Coronary artery (tissue), 2 donors: Measurements from ENCODE around the gene USP32.
"Not testable (repeated sequence)": the region's sequence is repeated elsewhere in the genome, so short reads cannot be mapped to it uniquely, and the experiment has no call there.

Experiments
- DNase-seq: peaks from one replicate; pipeline ENCODE4 v3.0.0-alpha.2; 2017; ENCODE audit warnings: low spot score
- H3K27ac ChIP-seq, 2 donors: fragments of 200-600 bp; sonication (generic); one replicate each; pipeline ENCODE4 v1.5.1; 2016 to 2019
- H3K4me3 ChIP-seq: fragments of 200-600 bp; sonication (generic); 2 replicates; pipeline ENCODE4 v1.5.1; 2016; ENCODE audit warnings: mild to moderate bottlenecking, moderate library complexity
- TF ChIP-seq, protein P1 (sequence below): fragments of 200-600 bp; sonication (generic); IDR thresholded peaks from one replicate; pipeline ENCODE4 v1.5.1; 2019; ENCODE audit warnings: antibody characterized with exemption

The USP32 gene

DNA sequence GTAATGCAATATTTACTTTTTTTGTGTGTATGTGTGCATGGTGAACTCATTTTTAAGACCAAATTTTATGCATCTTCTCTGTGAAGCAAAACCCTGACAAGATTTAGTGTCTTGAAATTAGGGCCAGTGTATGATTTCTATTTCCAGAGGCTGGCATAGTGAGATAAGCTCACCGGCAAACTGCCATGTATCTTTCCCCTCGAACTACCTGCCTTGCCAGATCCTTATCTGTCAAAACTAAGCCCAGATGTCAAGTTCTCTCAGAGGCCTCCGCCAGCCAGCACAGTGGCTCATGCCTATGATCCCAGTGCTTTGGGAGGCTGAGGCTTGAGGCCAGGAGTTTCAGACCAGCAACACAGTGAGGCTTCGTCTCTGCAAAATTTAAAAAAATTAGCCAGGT lies 10.0 kb downstream of the USP32 start:
- TF ChIP-seq, protein P1, sequence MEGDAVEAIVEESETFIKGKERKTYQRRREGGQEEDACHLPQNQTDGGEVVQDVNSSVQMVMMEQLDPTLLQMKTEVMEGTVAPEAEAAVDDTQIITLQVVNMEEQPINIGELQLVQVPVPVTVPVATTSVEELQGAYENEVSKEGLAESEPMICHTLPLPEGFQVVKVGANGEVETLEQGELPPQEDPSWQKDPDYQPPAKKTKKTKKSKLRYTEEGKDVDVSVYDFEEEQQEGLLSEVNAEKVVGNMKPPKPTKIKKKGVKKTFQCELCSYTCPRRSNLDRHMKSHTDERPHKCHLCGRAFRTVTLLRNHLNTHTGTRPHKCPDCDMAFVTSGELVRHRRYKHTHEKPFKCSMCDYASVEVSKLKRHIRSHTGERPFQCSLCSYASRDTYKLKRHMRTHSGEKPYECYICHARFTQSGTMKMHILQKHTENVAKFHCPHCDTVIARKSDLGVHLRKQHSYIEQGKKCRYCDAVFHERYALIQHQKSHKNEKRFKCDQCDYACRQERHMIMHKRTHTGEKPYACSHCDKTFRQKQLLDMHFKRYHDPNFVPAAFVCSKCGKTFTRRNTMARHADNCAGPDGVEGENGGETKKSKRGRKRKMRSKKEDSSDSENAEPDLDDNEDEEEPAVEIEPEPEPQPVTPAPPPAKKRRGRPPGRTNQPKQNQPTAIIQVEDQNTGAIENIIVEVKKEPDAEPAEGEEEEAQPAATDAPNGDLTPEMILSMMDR, result no peak
- no peak overlapping the region for H3K4me3 ChIP-seq
- H3K27ac ChIP-seq, result no peak overlapping the region
- no peak for DNase-seq

DNA sequence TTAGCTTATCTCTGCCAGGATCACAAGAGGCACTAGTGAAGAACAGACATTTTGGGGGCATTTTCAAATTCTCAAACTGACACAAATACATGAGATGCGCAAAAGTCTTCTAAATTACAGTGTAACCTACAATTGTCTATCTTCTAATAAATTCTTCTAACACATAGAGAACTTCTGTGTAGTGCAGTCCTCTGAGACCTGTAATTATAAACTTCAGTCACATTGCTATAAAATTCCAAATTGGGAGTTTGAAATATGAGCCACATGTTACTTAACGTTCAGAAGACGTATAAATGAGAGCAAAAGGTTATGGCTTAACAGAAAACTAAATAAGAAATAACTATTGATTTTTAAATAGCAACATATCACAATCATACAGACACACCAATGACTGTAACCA lies 12.5 kb downstream of the USP32 start:
- DNase-seq, H3K4me3 ChIP-seq, H3K27ac ChIP-seq: not testable (repeated sequence)

DNA sequence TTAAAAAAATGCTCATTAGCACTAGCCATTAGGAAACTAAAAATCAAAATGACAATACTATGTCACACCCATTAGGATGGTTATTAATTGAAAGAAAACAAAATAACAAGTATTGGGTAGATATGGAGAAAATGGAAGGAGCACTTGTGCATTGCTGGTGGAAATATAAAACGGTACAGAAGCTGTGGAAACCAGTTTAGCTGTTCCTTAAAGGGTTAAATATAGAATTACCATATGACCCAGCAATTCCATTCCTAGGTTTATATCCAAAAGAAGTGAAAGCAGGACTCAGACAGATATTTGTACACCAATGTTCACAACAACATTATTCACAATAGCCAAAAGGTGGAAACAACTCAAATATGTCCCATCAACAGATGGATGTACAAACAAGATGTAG lies 13.7 kb downstream of the USP32 start:
- H3K27ac ChIP-seq, DNase-seq, H3K4me3 ChIP-seq: not testable (repeated sequence)

DNA sequence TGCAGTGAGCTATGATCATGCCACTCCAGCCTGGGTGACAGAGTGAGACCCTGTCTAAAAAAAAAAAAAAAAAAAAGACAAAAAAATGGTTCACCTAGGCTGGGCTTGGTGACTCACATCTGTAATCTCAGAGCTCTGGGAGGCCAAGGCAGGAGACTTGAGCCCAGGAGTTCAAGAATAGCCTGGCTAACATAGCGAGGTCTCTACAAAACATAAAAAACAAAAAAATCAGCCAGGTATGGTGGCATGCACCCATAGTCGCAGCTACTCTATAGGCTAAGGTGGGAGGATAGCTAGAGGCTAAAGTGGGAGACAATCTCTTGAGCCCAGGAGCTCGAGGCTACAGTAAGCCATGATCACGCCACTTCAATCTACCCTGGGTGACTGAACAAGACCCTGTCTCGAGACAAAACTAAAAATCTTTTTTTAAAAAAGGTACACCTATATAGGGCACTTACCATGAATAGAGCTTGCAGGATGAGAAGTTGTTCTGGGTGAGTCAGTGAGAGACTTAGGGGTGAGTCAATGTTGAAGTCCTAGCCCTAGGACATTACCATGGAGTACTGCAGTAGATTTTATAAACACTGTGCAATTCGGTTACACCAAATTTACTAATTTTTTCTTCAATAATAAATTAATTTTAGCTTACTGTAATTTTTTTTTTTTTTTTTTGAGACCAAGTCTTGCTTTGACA lies 19.0 kb downstream of the USP32 start:
- no peak overlapping the region for H3K4me3 ChIP-seq
- TF ChIP-seq, protein P1, result no peak
- no peak overlapping the region for H3K27ac ChIP-seq
- DNase-seq, result no peak

DNA sequence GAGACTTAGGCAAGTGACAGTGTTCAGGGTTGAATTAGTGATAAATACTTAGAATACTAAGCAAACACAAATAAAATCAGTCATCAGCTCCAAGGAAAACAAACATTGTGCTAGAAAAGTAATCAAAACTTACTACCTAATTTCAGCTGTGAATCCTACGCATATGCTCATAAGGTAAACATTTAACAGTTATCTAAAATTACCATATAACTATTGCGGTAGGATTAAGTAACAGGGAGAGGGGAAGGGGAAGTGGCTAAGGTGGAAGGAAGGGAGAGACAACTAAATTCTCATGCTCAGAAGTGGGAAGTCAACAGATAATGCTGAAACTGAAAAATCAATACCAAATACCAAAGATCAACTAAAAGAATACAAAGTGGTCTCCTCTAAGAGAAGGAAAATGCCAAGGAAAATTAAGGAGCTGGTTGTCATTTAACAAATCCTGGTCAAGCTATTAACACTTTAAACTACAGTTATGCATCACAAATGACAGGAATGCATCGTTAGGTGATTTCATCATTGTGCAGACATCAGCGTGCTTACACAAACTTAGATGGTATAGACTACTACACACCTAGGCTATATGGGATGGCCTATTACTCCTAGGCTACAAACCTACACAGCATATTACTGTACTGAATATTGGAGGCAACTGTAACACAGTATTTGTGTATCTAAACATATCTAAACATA lies 20.0 kb downstream of the USP32 start:
- no peak for DNase-seq
- H3K27ac ChIP-seq, result no peak overlapping the region
- H3K4me3 ChIP-seq, result no peak overlapping the region
- TF ChIP-seq, protein P1, result no peak

DNA sequence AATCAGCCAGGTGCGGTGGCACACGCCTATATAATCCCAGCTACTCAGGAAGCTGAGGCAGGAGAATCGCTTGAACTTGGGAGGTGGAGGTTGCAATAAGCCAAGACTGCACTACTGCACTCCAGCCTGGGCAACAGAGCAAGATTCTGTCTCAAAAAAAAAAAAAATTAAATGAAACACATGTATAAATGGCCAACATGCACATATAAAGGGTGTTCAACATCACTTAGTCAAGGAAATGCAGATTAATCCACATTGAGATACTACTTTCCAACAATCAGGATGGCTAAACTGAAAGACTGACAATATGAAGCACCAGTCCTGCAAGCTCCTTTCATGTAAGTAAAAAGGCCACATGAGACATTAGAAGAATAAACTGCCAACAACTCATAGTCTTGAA lies 20.5 kb downstream of the USP32 start:
- no peak overlapping the region for H3K4me3 ChIP-seq
- TF ChIP-seq, protein P1, result no peak
- no peak overlapping the region for H3K27ac ChIP-seq
- no peak for DNase-seq

DNA sequence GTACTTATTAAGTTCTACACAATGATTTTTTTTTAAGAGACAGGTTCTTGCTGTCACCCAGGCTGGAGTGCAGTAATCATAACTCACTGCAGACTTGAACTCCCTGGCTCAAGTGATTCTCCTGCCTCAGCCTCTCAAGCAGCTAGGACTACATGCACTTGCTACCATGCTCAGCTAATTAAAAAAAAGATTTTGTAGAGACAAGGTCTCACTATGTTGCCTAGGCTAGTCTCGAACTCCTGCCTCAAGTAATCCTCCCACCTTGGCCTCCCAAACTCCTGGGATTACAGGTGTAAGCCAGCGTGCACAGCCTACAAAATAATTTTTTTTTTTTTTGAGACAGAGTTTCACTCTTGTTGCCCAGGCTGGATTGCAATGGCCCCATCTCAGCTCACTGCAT lies 22.2 kb downstream of the USP32 start:
- TF ChIP-seq, protein P1, result no peak
- Histone ChIP-seq H3K27ac (no peak overlapping the region), H3K4me3 (no peak overlapping the region)
- DNase-seq, result no peak

DNA sequence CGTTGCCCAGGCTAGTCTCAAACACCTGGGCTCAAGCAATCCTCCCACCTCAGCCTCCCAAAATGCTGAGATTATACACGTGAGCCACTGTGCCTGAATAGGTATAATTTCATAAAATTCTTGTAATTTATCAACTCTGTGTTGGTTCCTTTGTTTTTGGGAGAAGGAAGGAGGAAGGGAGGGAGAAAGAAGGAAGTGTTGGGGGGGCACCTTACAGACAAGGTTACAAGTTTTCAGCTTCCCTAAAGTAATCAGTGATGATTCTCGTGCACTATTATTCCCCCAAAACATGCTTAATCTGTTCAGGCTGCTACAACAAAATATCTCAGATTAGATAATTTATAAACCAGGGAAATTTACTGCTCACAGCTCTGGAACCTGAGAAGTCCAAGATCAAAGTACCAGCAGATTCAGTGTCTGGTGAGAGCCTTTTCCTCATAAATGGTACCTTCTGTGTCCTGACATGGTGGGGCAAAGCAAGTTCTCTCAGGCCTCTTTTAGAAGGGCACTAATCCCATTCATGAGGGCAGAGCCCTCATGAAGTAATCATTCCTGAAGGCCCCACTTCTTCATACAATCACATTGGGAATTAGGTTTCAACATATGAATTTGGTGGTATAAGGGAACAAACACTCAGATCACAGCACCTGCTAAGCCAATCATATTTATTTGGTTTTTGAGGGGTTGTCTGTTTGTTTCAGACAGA lies 28.1 kb downstream of the USP32 start:
- DNase-seq, result no peak
- TF ChIP-seq, protein P1, result no peak
- no peak overlapping the region for H3K4me3 ChIP-seq
- no peak overlapping the region for H3K27ac ChIP-seq
